ENCODE measurements around the gene GPHN.

GPHN gene

DNA sequence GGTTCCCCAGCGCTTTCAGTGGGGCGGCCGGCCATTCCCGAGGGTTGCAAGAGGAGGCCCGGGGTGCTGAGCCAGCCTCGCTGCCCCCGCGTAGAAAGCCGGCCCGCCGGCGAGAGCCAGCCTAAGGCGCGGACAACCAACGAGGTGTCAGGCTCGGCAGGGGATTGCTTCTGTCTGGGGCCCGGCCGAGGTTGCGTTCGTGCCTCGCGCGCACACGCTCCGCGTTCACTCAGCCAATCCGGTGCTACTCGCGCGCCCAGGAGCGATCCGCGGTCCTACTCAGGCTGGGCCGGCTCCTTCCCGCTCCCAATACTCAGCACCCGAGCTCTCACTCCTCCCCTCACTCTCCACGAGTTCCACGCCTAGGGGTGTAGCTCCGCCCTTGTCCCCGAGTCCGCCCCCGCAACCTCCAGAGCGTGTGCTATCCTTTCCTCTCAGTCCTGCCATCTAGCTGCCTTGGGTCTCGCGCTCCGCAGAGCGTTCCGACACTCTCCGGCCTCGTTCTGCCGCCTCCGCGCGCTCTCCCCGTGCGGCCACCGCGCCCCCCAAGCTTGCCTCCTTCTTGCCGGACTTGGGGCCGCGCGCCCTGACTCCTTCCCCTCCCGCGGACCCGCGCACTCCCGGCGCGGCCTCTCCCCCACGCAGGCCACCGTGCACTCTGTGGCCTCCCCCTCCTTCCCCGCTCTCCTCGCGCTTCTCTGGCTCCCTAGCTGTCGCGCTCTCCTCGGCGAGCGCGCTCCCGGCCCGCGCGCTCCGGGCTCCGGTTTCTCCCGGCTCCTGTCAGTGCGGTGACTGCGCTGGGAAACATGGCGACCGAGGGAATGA, at the start of gene GPHN:
TSS of gene GPHN (plus strand) at position 426 of the 825 bp plus-strand sequence.
- Mint-ChIP-seq H3K36me3 (ENCODE audit: low read depth) (no peaks in the 10 kb centered on the region), H3K4me1 (ENCODE audit: low read depth) (peaks cover 25% of the 10 kb centered on the region), H3K27ac (peak within 1 kb of the TSS; percentile 89), H3K27me3 (ENCODE audit: low read depth) (peaks cover 27% of the 10 kb centered on the region), H3K9me3 (no peaks in the 10 kb centered on the region), H3K4me3 (peak within 1 kb of the TSS; percentile 91)

DNA sequence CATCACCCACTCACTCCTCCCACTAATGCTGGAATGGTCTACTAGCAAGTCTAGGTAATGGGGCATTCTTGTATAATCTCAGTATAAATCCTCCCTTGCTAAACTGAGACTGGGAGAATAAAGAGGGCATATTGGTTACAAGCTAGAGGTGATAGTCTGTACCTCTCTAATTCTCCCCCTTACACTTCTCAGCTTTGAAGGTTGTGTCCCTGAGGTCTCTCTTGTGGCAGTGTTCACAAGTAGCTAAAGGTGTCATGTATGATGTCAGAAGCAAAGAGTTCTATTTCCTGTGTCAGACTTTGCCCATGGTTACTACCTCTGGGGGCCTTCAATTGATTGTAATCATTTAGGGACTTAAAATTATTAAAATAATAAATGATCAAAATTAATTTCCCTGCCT, 48.3 kb upstream of the GPHN start:
- H3K4me1 Mint-ChIP-seq (ENCODE audit: low read depth), result no peaks in the 10 kb centered on the region
- no peak overlapping the region for H3K4me3 Mint-ChIP-seq
- H3K27ac Mint-ChIP-seq, result no peak overlapping the region
- H3K36me3 Mint-ChIP-seq (ENCODE audit: low read depth), result no peaks in the 10 kb centered on the region
- H3K27me3 Mint-ChIP-seq (ENCODE audit: low read depth), result no peaks in the 10 kb centered on the region
- H3K9me3 Mint-ChIP-seq, result peaks cover 4% of the 10 kb centered on the region

DNA sequence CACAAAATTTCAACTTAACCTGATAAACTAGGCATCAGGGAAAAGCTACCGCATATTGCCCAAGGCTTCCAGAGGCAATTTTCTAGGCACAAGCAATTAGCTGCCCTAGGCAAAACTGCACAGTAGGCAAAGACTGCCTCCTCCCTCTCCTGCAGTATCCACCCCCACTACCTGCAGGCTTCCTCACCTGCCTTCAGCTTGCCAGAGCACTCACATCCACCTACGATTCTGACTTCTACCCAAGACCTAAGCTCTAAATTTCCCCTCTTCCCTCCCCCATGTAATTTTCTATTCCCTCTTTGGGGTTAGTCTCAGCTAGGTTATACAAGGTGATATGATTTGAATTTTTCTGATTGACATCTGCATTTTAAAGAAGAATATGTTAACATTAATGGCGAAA, 43.7 kb upstream of the GPHN start:
- no peaks in the 10 kb centered on the region for H3K4me1 Mint-ChIP-seq (ENCODE audit: low read depth)
- no peak overlapping the region for H3K4me3 Mint-ChIP-seq
- H3K36me3 Mint-ChIP-seq (ENCODE audit: low read depth), result no peaks in the 10 kb centered on the region
- no peak overlapping the region for H3K27ac Mint-ChIP-seq
- H3K27me3 Mint-ChIP-seq (ENCODE audit: low read depth), result no peaks in the 10 kb centered on the region
- no peaks in the 10 kb centered on the region for H3K9me3 Mint-ChIP-seq

DNA sequence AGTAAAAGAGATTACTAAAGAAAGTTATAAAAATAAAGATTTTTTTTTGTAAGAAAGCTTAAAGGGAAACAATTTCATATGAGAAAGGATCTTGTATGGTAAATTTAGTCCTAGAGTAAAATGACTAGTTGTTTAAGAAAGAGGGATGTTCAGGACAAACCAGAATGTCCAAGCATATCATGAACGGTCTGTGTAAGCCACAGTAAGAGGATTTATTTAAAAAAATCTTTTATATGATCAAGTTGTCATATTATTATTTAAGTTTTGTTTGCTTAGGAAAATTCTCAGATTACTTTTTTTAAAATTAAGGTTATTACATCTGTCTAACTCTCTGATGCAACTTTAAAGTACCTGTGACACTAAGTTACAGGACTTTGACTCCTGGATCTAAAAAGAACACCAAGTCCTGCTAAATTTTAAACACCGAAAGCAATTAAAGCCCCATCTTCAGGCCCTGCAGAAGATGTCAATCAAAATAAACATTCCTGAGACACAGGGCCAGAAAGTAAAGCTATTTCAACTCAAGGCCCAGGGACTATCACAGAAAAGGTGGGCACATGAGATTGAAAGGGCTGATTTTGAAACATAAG, 39.1 kb upstream of the GPHN start:
- Mint-ChIP-seq H3K9me3 (peaks cover 28% of the 10 kb centered on the region), H3K27ac (no peak overlapping the region), H3K27me3 (ENCODE audit: low read depth) (no peaks in the 10 kb centered on the region), H3K4me3 (no peak overlapping the region), H3K36me3 (ENCODE audit: low read depth) (no peaks in the 10 kb centered on the region), H3K4me1 (ENCODE audit: low read depth) (no peaks in the 10 kb centered on the region)

DNA sequence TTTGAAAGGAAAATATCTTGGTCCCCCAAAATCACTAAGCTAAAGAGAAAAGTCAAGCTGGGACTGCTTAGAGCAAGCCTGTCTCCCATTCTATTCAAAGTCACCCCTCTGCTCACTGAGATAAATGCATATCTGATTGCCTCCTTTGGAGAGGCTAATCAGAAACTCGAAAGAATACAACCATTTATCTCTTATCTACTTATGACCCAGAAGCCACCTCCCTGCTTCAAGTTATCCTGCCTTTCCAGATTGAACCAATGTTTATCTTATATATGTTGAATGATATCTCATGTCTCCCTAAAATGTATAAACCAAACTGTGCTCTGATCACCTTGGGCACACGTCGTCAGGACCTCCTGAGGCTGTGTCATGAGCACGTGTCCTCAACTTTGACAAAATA, 36.4 kb upstream of the GPHN start:
- H3K27ac Mint-ChIP-seq, result no peak overlapping the region
- no peak overlapping the region for H3K4me3 Mint-ChIP-seq
- no peaks in the 10 kb centered on the region for H3K4me1 Mint-ChIP-seq (ENCODE audit: low read depth)
- H3K27me3 Mint-ChIP-seq (ENCODE audit: low read depth), result no peaks in the 10 kb centered on the region
- H3K9me3 Mint-ChIP-seq, result peaks cover 28% of the 10 kb centered on the region
- H3K36me3 Mint-ChIP-seq (ENCODE audit: low read depth), result peaks cover 1% of the 10 kb centered on the region

DNA sequence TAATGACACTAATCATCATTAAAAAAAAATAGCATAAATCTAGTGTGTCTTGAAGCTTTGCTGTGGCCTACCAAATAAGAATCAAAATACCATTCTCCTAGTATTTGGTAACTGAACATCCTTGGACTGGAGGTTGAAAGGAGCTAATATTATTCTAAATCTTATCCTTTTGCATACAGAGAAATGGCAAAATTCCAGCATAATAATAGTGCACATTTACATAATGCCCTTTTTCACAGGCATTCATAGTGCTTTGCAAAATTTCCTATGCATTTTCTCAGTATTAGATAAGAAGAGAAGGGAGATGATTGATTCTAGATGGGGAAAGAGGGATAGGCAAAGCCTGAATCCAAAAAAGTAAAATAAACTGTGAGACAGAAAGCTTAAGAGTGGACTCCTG, 35.7 kb upstream of the GPHN start:
- H3K4me1 Mint-ChIP-seq (ENCODE audit: low read depth), result no peaks in the 10 kb centered on the region
- H3K27me3 Mint-ChIP-seq (ENCODE audit: low read depth), result no peaks in the 10 kb centered on the region
- no peak overlapping the region for H3K27ac Mint-ChIP-seq
- H3K9me3 Mint-ChIP-seq, result peaks cover 28% of the 10 kb centered on the region
- no peak overlapping the region for H3K4me3 Mint-ChIP-seq
- peaks cover 1% of the 10 kb centered on the region for H3K36me3 Mint-ChIP-seq (ENCODE audit: low read depth)

DNA sequence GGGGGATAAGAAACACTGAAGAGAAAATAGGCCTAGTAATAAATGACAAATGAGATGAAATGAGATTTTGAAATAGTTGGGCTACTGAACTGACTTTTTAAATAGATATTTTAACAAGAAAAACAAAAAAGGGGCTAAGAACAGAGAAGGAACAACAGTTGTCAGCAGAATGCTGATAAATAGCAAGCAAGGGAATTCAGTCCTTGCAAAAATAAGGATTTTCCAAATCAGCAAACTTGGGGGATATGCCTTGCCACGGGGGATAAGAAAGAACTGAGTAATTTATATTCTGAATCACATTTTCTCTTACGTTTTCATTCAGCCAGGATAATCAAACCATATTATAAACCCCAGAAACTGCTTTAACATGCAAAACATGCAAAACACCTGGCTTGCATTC, 34.7 kb upstream of the GPHN start:
- H3K9me3 Mint-ChIP-seq, result peaks cover 28% of the 10 kb centered on the region
- no peaks in the 10 kb centered on the region for H3K27me3 Mint-ChIP-seq (ENCODE audit: low read depth)
- H3K4me1 Mint-ChIP-seq (ENCODE audit: low read depth), result no peaks in the 10 kb centered on the region
- peaks cover 1% of the 10 kb centered on the region for H3K36me3 Mint-ChIP-seq (ENCODE audit: low read depth)
- H3K27ac Mint-ChIP-seq, result no peak overlapping the region
- no peak overlapping the region for H3K4me3 Mint-ChIP-seq

DNA sequence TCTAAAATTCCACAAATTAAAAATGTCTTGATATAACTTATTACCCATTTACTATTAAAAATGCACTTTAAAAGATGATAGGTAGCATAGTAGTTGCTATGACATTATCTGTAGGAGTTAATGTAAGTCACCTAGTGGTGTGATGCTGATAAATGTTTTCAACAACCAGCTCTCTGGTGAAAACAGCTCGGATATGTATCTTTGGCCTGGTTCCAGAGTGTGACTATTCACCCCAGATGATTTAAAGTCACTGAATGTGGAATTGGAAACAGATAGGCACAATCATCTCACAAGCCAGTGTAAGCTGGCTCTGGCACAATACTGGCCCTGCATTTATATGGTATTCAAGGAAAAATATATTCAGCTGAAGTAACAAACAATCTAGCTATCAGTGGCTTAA, 31.0 kb upstream of the GPHN start:
- Mint-ChIP-seq H3K4me1 (ENCODE audit: low read depth) (no peaks in the 10 kb centered on the region), H3K27me3 (ENCODE audit: low read depth) (no peaks in the 10 kb centered on the region), H3K27ac (no peak overlapping the region), H3K4me3 (no peak overlapping the region), H3K9me3 (peaks cover 12% of the 10 kb centered on the region), H3K36me3 (ENCODE audit: low read depth) (peaks cover 1% of the 10 kb centered on the region)

DNA sequence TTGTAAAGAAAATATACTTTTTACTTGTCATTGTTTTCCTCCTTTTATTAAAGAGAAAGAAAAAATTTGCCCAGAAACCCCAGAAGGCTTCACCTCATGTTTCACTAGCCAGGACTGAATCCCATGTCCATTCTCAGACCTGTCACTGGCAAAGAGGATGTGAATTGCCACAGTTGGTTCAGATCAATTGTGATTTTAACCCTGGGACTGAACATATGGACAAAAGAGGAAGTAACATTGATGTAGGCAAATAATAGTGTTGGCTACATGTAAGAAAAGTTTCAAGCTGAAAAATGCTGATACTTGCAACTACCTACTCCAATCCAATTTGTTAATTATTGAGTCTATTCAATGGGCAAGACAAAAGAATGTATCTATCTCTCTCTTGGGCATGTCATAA, 30.4 kb upstream of the GPHN start:
- Mint-ChIP-seq H3K4me1 (ENCODE audit: low read depth) (no peaks in the 10 kb centered on the region), H3K27ac (no peak overlapping the region), H3K9me3 (peaks cover 8% of the 10 kb centered on the region), H3K27me3 (ENCODE audit: low read depth) (no peaks in the 10 kb centered on the region), H3K36me3 (ENCODE audit: low read depth) (peaks cover 1% of the 10 kb centered on the region), H3K4me3 (no peak overlapping the region)

DNA sequence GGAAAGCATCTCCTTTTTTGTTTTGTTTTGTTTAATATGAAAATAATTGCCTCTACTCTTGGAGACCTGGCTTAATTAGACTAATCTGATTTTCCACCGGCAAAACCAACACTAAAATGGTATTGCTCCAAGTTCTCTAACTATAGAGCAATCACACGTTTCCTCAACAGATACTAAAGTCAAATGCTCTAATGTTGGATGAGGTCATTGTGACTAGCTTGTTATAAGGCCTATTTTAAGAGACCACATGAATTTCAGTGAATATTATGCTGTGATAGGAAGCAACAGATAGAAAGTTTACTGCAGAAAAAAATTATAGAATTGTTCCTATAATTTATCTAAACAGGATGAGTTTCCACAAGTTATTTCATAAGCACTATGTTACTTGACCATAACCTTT, 25.1 kb upstream of the GPHN start:
- H3K27ac Mint-ChIP-seq, result no peak overlapping the region
- no peaks in the 10 kb centered on the region for H3K4me1 Mint-ChIP-seq (ENCODE audit: low read depth)
- H3K27me3 Mint-ChIP-seq (ENCODE audit: low read depth), result no peaks in the 10 kb centered on the region
- H3K9me3 Mint-ChIP-seq, result no peaks in the 10 kb centered on the region
- no peaks in the 10 kb centered on the region for H3K36me3 Mint-ChIP-seq (ENCODE audit: low read depth)
- H3K4me3 Mint-ChIP-seq, result no peak overlapping the region

DNA sequence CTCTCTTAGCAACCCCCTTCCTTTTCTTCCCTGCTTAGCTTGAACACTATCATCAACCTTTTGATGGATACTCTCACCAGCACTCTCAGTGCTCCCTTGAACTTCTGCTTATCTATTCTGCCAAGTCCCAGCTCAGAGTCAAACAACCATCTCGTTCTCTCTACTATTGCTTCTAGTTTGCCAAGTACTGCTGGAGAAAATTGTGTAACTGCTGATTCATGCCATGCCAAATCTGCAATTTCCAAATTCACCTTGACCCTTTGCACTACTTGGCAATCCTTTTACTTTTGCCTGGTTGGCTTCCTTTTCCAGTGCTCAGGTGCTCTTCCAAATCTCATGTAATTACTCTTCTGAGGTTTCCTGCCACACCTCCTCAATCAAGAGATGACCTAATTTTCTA, 24.6 kb upstream of the GPHN start:
- no peaks in the 10 kb centered on the region for H3K27me3 Mint-ChIP-seq (ENCODE audit: low read depth)
- H3K9me3 Mint-ChIP-seq, result no peaks in the 10 kb centered on the region
- H3K4me3 Mint-ChIP-seq, result no peak overlapping the region
- H3K36me3 Mint-ChIP-seq (ENCODE audit: low read depth), result no peaks in the 10 kb centered on the region
- H3K27ac Mint-ChIP-seq, result no peak overlapping the region
- no peaks in the 10 kb centered on the region for H3K4me1 Mint-ChIP-seq (ENCODE audit: low read depth)

DNA sequence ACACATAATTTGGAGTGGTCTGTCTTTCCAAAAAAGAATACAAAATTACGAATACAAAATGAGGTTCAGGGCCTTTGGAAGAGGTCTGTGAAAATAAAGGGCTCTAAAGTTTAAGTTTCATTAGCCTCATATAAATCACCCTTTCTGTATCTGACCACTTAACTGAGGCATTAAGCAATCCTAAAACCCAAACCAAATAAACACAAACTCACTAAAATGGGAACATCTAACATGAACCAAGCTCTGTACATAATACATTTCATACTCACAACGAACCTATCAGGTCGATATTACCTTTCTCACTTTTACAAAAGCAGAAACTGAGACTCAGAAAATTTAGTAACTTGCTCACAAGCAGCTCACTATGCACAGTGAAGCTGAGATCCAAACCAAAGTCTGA, 22.9 kb upstream of the GPHN start:
- Mint-ChIP-seq H3K4me1 (ENCODE audit: low read depth) (no peaks in the 10 kb centered on the region), H3K36me3 (ENCODE audit: low read depth) (no peaks in the 10 kb centered on the region), H3K27ac (no peak overlapping the region), H3K27me3 (ENCODE audit: low read depth) (peaks cover 5% of the 10 kb centered on the region), H3K9me3 (no peaks in the 10 kb centered on the region), H3K4me3 (no peak overlapping the region)

DNA sequence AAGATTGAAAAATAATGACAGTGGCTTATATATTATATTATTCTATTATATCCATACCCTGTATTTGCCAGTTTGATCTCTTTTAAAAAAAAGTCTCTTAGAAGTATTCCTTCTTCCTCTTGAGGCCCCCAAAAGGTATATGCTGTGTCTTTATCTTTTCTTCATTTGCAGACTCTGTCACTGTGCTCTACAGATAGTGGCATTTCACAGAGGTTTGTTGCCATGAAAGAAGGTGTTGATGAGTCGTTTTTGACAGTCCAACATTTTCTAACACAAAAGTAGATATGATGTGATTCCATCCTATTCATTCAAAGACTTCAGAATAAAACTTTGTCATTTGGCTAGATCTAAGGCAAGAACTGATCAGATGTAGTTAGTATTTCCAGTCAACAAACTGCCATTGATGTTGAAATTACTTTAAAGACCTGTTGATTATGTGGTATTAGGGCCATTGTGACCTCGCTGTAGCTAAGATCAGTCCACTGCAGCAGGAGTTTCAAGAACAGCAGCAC, 22.0 kb upstream of the GPHN start, which contains the start of gene CCDC196:
TSS of gene CCDC196 (plus strand) at position 462 of the 512 bp plus-strand sequence. CDS start 132 bp downstream, outside the sequence.
- H3K36me3 Mint-ChIP-seq (ENCODE audit: low read depth), result no peaks in the 10 kb centered on the region
- H3K27me3 Mint-ChIP-seq (ENCODE audit: low read depth), result peaks cover 8% of the 10 kb centered on the region
- no peak within 1 kb of the TSS for H3K4me3 Mint-ChIP-seq
- H3K9me3 Mint-ChIP-seq, result no peaks in the 10 kb centered on the region
- no peaks in the 10 kb centered on the region for H3K4me1 Mint-ChIP-seq (ENCODE audit: low read depth)
- no peak within 1 kb of the TSS for H3K27ac Mint-ChIP-seq

DNA sequence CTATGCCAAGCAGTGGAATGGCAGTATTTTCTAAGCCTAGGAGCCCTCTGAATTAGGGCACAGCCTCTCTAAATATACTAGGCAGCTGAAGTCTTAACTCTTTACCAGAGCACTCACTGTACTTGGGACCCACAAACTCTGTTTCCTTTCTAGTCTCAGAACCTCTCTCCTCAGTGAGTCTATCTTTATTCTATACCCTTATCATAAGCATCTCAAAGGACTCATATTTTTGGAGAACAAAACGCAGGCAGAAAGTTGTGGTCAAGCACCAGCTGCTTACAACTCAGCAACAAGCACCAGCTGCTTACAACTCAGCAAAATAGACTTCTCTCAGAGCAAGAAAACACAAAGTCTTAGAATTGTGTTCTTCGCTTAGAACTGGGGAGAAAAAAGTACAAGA, 20.8 kb upstream of the GPHN start:
- H3K9me3 Mint-ChIP-seq, result no peaks in the 10 kb centered on the region
- no peak overlapping the region for H3K27ac Mint-ChIP-seq
- H3K36me3 Mint-ChIP-seq (ENCODE audit: low read depth), result no peaks in the 10 kb centered on the region
- H3K27me3 Mint-ChIP-seq (ENCODE audit: low read depth), result peaks cover 8% of the 10 kb centered on the region
- no peaks in the 10 kb centered on the region for H3K4me1 Mint-ChIP-seq (ENCODE audit: low read depth)
- H3K4me3 Mint-ChIP-seq, result no peak overlapping the region
